Skeletal muscle tissue (tissue), 4 donors: ENCODE measurements around the gene TRH. TPM values are rescaled to one million over a fixed set of nuclear protein-coding genes. Genes with fewer than 3 reads are reported as not detected.
"Not testable (repeated sequence)": the region's sequence is repeated elsewhere in the genome, so short reads cannot be mapped to it uniquely, and the experiment has no call there.

Experiments
- H3K27ac ChIP-seq: one replicate; pipeline ENCODE4 v1.7.0; 2013; ENCODE audit warnings: mild to moderate bottlenecking, low read depth, low read length, inconsistent platforms
- H3K27me3 ChIP-seq, 3 donors: one replicate each; pipeline ENCODE4 v1.7.0; 2013; ENCODE audit warnings: low read length in 3 of 3; ENCODE audit not compliant: control insufficient read depth in 3 of 3, insufficient read depth in 3 of 3
- H3K36me3 ChIP-seq, 3 donors: one replicate each; pipeline ENCODE4 v1.7.0; 2013; ENCODE audit warnings: low read length in 3 of 3; ENCODE audit not compliant: control insufficient read depth in 3 of 3, insufficient read depth in 3 of 3
- H3K4me1 ChIP-seq, 3 donors: one replicate each; pipeline ENCODE4 v1.7.0; 2013; ENCODE audit warnings: low read length in 3 of 3, mild to moderate bottlenecking in 3 of 3; ENCODE audit not compliant: control insufficient read depth in 3 of 3, insufficient read depth in 3 of 3
- H3K4me3 ChIP-seq, 3 donors: one replicate each; pipeline ENCODE4 v1.7.0; 2013; ENCODE audit warnings: low read length in 3 of 3
- H3K9ac ChIP-seq, 3 donors: one replicate each; pipeline ENCODE4 v1.7.0; 2013; ENCODE audit warnings: low read length in 3 of 3, mild to moderate bottlenecking in 3 of 3, moderate library complexity in 2 of 3, low read depth in 1 of 3
- H3K9me3 ChIP-seq, 3 donors: one replicate each; pipeline ENCODE4 v1.7.0; 2013; ENCODE audit warnings: low read length in 3 of 3; ENCODE audit not compliant: control insufficient read depth in 3 of 3
- total RNA-seq: library from RNA; depleted of rRNA; stranded (reverse); fragments of >200 nt; gene quantifications from one replicate; pipeline ENCODE4 v1.2.3, GENCODE V29; 2014
- donor health status: Osteomylitis.

Gene TRH
- total RNA-seq, 1 donor from 2014 or later = 0.52 TPM

GRCh38 chr3:130026146-130026829 lies 51.8 kb downstream of the TRH start:
- H3K4me1 ChIP-seq, H3K9me3 ChIP-seq, H3K36me3 ChIP-seq, H3K9ac ChIP-seq, H3K27ac ChIP-seq, H3K4me3 ChIP-seq, H3K27me3 ChIP-seq: not testable (repeated sequence)

GRCh38 chr3:130027437-130027836 lies 52.9 kb downstream of the TRH start:
- H3K27me3 ChIP-seq, H3K9me3 ChIP-seq, H3K36me3 ChIP-seq, H3K9ac ChIP-seq, H3K27ac ChIP-seq, H3K4me3 ChIP-seq, H3K4me1 ChIP-seq: not testable (repeated sequence)

Other genes with a start within 250 kb of the TRH start
- 65.8 TPM for gene TMCC1, start 81.0 kb upstream of the TRH start, total RNA-seq
- 3.7 TPM for gene ALG1L2, start 107.1 kb downstream of the TRH start, total RNA-seq